Right lobe of liver (tissue), 6 donors: ENCODE results near the gene LRTM1. TPM values are rescaled to one million over a fixed set of nuclear protein-coding genes. Genes with fewer than 3 reads are reported as not detected.
A peak's percentile ranks its signal among the peaks of the same experiment; 100 is the strongest.

Experiments
- ATAC-seq, 4 donors: fragments of 200-7000 bp; cut with Tn5 transposase; one replicate each; pipeline ENCODE4 v1.9.1; 2020; ENCODE audit warnings: mild to moderate bottlenecking in 4 of 4, moderate library complexity in 4 of 4
- DNase-seq, 3 donors: peaks; one replicate each; pipeline ENCODE4 v3.0.0-alpha.2; 2020
- H3K27ac ChIP-seq, 3 donors: fragments of 200-600 bp; one replicate each; pipeline ENCODE4 v1.8.0; 2022
- H3K27me3 ChIP-seq, 2 donors: fragments of 200-600 bp; one replicate each; pipeline ENCODE4 v1.8.0; 2022
- H3K36me3 ChIP-seq, 4 donors: fragments of 200-600 bp; sonication (generic) in 1 of 4; one replicate each; pipeline versions ENCODE4 v1.5.1 to v1.8.0; 2017 to 2022; ENCODE audit warnings: control low read depth in 1 of 4
- H3K4me1 ChIP-seq, 4 donors: fragments of 200-600 bp; sonication (generic) in 1 of 4; one replicate each; pipeline versions ENCODE4 v1.5.1 to v1.8.0; 2017 to 2022; ENCODE audit warnings: control low read depth in 1 of 4
- H3K4me3 ChIP-seq, 3 donors: fragments of 200-600 bp; one replicate each; pipeline ENCODE4 v1.8.0; 2022
- H3K9me3 ChIP-seq, 4 donors: fragments of 200-600 bp; sonication (generic) in 1 of 4; one replicate each; pipeline versions ENCODE4 v1.5.1 to v1.8.0; 2017 to 2022; ENCODE audit warnings: control low read depth in 1 of 4
- CTCF ChIP-seq, 4 donors: fragments of 200-600 bp in 3 of 4; fragments of 450-650 bp in 1 of 4; IDR thresholded peaks; one replicate each; pipeline versions ENCODE4 v1.5.1 to v1.8.0; 2016 to 2022; ENCODE audit warnings: antibody characterized with exemption in 4 of 4, mild to moderate bottlenecking in 2 of 4
- POLR2A ChIP-seq: fragments of 450-650 bp; IDR thresholded peaks from one replicate; pipeline ENCODE4 v1.6.1; 2017; ENCODE audit warnings: antibody characterized with exemption, mild to moderate bottlenecking
- WGBS: methylation state at CpG from one replicate; pipeline ENCODE4 v1.1.6; 2018; ENCODE audit warnings: low coverage, low lambda C conversion rate; ENCODE audit not compliant: insufficient coverage; ENCODE audit errors: missing lambda C conversion rate; 5-methylcytosine and 5-hydroxymethylcytosine counted together
- intact Hi-C, 2 donors: fragments of 100-400 bp; cut with DNase I; formaldehyde crosslinking; loops; one replicate each; pipeline versions ENCODE4 v1.11.2 to v1.14.1; 2022
- total RNA-seq, 6 experiments: library from RNA; depleted of rRNA in 2 of 6; stranded (reverse); fragments of >200 nt in 2 of 6; fragmentation: NEBNext Ultra II Directional in 3 of 6; extraction: Animal tissue kit (Norgen Biotek cat#: 25700) in 3 of 6; gene quantifications; one replicate each; pipeline versions ENCODE4 v1.1.0 to v1.2.4, GENCODE V29; 2016 to 2023
- donor health status: DM: no; HTN: yes; CAD: no.
- donor health status: DM: no; HTN: no; CAD: no.
- donor health status: DM: no; HTN: no; CAD: no.
- donor health status: DM: no; HTN: yes; CAD: no.
- donor health status: DM: no; HTN: yes; CAD: no.

LRTM1 gene
- total RNA-seq, 6 experiments from 2014 or later, result not detected

GRCh38 chr3:54955941-54956340, 28.1 kb upstream of the LRTM1 start:
- Histone ChIP-seq H3K4me3 (no peak overlapping the region), H3K27ac (no peak overlapping the region), H3K9me3 (no peaks in the 10 kb centered on the region), H3K36me3 (no peaks in the 10 kb centered on the region), H3K27me3 (no peaks in the 10 kb centered on the region), H3K4me1 (no peaks in the 10 kb centered on the region)
- WGBS, result 78% methylated on average over 6 of the region's 6 CpGs
- no peak for DNase-seq
- no peak for TF ChIP-seq POLR2A
- TF ChIP-seq CTCF (IDR thresholded peaks at IDR 0.05), result no peak
- intact Hi-C loops, result no loop called here
- no peak for ATAC-seq

GRCh38 chr3:54955496-54955895, 27.6 kb upstream of the LRTM1 start:
- Histone ChIP-seq H3K36me3 (no peaks in the 10 kb centered on the region), H3K9me3 (no peaks in the 10 kb centered on the region), H3K27ac (no peak overlapping the region), H3K4me3 (no peak overlapping the region), H3K4me1 (no peaks in the 10 kb centered on the region), H3K27me3 (no peaks in the 10 kb centered on the region)
- no peak for DNase-seq
- 8% methylated on average over 1 of the region's 3 CpGs for WGBS
- TF ChIP-seq POLR2A (no peak), CTCF (IDR thresholded peaks at IDR 0.05) (no peak)
- no peak for ATAC-seq
- intact Hi-C loops, result no loop called here

- no peak for ATAC-seq
- H3K27me3 ChIP-seq, result no peaks in the 10 kb centered on the region
- no peaks in the 10 kb centered on the region for H3K9me3 ChIP-seq
- TF ChIP-seq CTCF (IDR thresholded peaks at IDR 0.05), result no peak
- TF ChIP-seq POLR2A, result no peak
- H3K36me3 ChIP-seq, result no peaks in the 10 kb centered on the region
- DNase-seq, result no peak
- H3K4me3 ChIP-seq, result no peak overlapping the region
- intact Hi-C loops, result no loop called here
- 52% methylated on average over 4 of the region's 5 CpGs for WGBS
- no peak overlapping the region for H3K27ac ChIP-seq
- H3K4me1 ChIP-seq, result no peaks in the 10 kb centered on the region
Observed at GRCh38 chr3:54954521-54954920, 26.7 kb upstream of the LRTM1 start.

- H3K36me3 ChIP-seq, result no peaks in the 10 kb centered on the region
- 50% methylated on average over 5 of the region's 5 CpGs for WGBS
- H3K9me3 ChIP-seq, result no peaks in the 10 kb centered on the region
- intact Hi-C loops, result no loop called here
- DNase-seq (no peak), ATAC-seq (peak in 2 of 4 donors; percentile 12 to 22)
- no peaks in the 10 kb centered on the region for H3K4me1 ChIP-seq
- no peak overlapping the region for H3K27ac ChIP-seq
- H3K27me3 ChIP-seq, result no peaks in the 10 kb centered on the region
- H3K4me3 ChIP-seq, result no peak overlapping the region
- TF ChIP-seq CTCF (IDR thresholded peaks at IDR 0.05) (no peak), POLR2A (no peak)
Observed at GRCh38 chr3:54954022-54954421, 26.2 kb upstream of the LRTM1 start.

- peak; percentile 45 to 60 (median 55) for ATAC-seq
- no peaks in the 10 kb centered on the region for H3K9me3 ChIP-seq
- DNase-seq, result peak in 1 of 3 donors; percentile 22
- no peak overlapping the region for H3K27ac ChIP-seq
- H3K4me1 ChIP-seq, result no peaks in the 10 kb centered on the region
- TF ChIP-seq CTCF (IDR thresholded peaks at IDR 0.05), result peak in 3 of 4 donors; percentile 22 to 27 (median 22)
- no peak for TF ChIP-seq POLR2A
- intact Hi-C loops, result no loop called here
- no peaks in the 10 kb centered on the region for H3K36me3 ChIP-seq
- 53% methylated on average over 7 of the region's 8 CpGs for WGBS
- no peak overlapping the region for H3K4me3 ChIP-seq
- H3K27me3 ChIP-seq, result no peaks in the 10 kb centered on the region
Observed at GRCh38 chr3:54951405-54951804, 23.5 kb upstream of the LRTM1 start.
